ENCODE measurements around the gene ZNF211.
A peak's percentile ranks its signal among the peaks of the same experiment; 100 is the strongest.

ZNF211 gene

GRCh38 chr19:57632987-57633831 is at the start of gene ZNF211:
ZNF211 (plus strand) TSS chr19:57633168; CDS start chr19:57633347, 179 bp downstream.
- H3K4me1 ChIP-seq (ENCODE audit: control insufficient read depth in 1 of 2, insufficient read depth in 1 of 2, low read depth in 1 of 2, low read length in 1 of 2), result peaks cover 9 to 16% of the 10 kb centered on the region in 2 experiments
- no peak for TF ChIP-seq CTCF (IDR thresholded peaks at IDR 0.05)
- H3K36me3 ChIP-seq, result peaks cover 14% of the 10 kb centered on the region
- H3K4me3 ChIP-seq (ENCODE audit: low read depth in 1 of 2, low read length in 1 of 2), result peak within 1 kb of the TSS; percentile 67 to 75
- peaks cover 14% of the 10 kb centered on the region for H3K9me3 ChIP-seq
- no peaks in the 10 kb centered on the region for H3K27me3 ChIP-seq
- peak within 1 kb of the TSS; percentile 65 for H3K27ac ChIP-seq

- no peak for TF ChIP-seq CTCF (IDR thresholded peaks at IDR 0.05)
- H3K4me3 ChIP-seq (ENCODE audit: low read depth in 1 of 2, low read length in 1 of 2), result peak within 1 kb of the TSS; percentile 61 to 74
- peaks cover 16% of the 10 kb centered on the region for H3K9me3 ChIP-seq
- peaks cover 8% of the 10 kb centered on the region for H3K27me3 ChIP-seq
- peaks cover 12 to 17% of the 10 kb centered on the region in 2 experiments for H3K4me1 ChIP-seq (ENCODE audit: control insufficient read depth in 1 of 2, insufficient read depth in 1 of 2, low read depth in 1 of 2, low read length in 1 of 2)
- H3K27ac ChIP-seq, result no peak within 1 kb of the TSS
- H3K36me3 ChIP-seq, result no peaks in the 10 kb centered on the region
Measured at GRCh38 chr19:57583521-57584416, 49.2 kb upstream of the ZNF211 start, which contains the start of gene ZIK1. ZIK1 (plus strand) TSS chr19:57584145; CDS start chr19:57584357, 212 bp downstream.

GRCh38 chr19:57587529-57587928 is 45.4 kb upstream of the ZNF211 start:
- TF ChIP-seq CTCF (IDR thresholded peaks at IDR 0.05), result no peak
- peaks cover 9 to 13% of the 10 kb centered on the region in 2 experiments for H3K4me1 ChIP-seq (ENCODE audit: control insufficient read depth in 1 of 2, insufficient read depth in 1 of 2, low read depth in 1 of 2, low read length in 1 of 2)
- H3K27me3 ChIP-seq, result peaks cover 8% of the 10 kb centered on the region
- H3K27ac ChIP-seq, result no peak overlapping the region
- H3K36me3 ChIP-seq, result no peaks in the 10 kb centered on the region
- H3K4me3 ChIP-seq (ENCODE audit: low read depth in 1 of 2, low read length in 1 of 2), result no peak overlapping the region
- H3K9me3 ChIP-seq, result peaks cover 33% of the 10 kb centered on the region

- Histone ChIP-seq H3K27me3 (no peaks in the 10 kb centered on the region), H3K4me3 (ENCODE audit: low read depth in 1 of 2, low read length in 1 of 2) (peak overlapping the region; percentile 61 to 77), H3K27ac (no peak overlapping the region), H3K36me3 (no peaks in the 10 kb centered on the region), H3K9me3 (no peaks in the 10 kb centered on the region), H3K4me1 (ENCODE audit: control insufficient read depth in 1 of 2, insufficient read depth in 1 of 2, low read depth in 1 of 2, low read length in 1 of 2) (peaks cover 11% of the 10 kb centered on the region in 2 experiments)
- no peak for TF ChIP-seq CTCF (IDR thresholded peaks at IDR 0.05)
Measured at GRCh38 chr19:57599377-57599760, 33.6 kb upstream of the ZNF211 start.

GRCh38 chr19:57599761-57600383 is 33.1 kb upstream of the ZNF211 start, which contains the start of gene ZNF530:
ZNF530 (plus strand) TSS chr19:57599885; CDS start chr19:57604346, 4,461 bp downstream.
- Histone ChIP-seq H3K4me3 (ENCODE audit: low read depth in 1 of 2, low read length in 1 of 2) (peak within 1 kb of the TSS; percentile 61 to 77), H3K4me1 (ENCODE audit: control insufficient read depth in 1 of 2, insufficient read depth in 1 of 2, low read depth in 1 of 2, low read length in 1 of 2) (peaks cover 11% of the 10 kb centered on the region in 2 experiments), H3K27ac (no peak within 1 kb of the TSS), H3K9me3 (no peaks in the 10 kb centered on the region), H3K36me3 (no peaks in the 10 kb centered on the region), H3K27me3 (no peaks in the 10 kb centered on the region)
- no peak for TF ChIP-seq CTCF (IDR thresholded peaks at IDR 0.05)

All from neutrophil (primary cell).